HG03565 (cell line): ENCODE data around the gene POMZP3.
"Not testable (repeated sequence)": the region's sequence is repeated elsewhere in the genome, so short reads cannot be mapped to it uniquely, and the experiment has no call there.

Experiments used
- ATAC-seq: cut with Tn5 transposase; IDR thresholded peaks from one replicate; pipeline ENCODE4 v1.9.1; 2021; ENCODE audit warnings: mild to moderate bottlenecking, moderate library complexity; ENCODE audit not compliant: unreplicated experiment

POMZP3 gene

DNA sequence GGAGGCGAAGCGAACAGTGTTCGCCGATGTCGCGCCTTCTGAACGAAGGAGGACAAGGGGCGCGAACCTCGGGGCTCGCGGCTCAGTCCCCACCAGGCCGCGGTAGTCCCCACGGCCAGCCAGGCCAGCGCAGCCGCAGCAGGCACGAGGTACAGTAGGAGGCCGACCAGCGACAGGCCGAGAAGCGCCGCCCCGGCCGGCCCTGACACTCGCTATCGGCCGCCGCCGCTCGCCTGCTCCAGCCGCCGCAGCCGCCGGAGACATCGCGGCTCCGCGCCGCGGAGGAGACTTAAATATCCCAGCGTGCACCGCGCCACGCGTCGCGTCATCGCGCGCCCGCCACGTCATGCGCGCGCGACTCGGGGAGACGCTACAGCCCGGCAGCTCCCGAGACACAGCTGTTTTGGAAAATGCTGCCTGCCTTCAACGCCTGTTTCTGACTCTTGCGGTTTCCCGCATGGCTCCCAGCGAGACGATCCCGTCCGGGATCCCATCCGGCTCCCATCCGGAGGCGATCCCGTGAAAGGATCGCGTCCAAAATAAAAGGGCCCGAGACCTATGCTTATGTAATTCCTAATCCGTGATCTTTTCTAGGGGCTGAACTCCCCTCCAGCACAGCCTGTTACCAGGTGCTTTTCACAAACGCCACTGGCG is at the start of gene POMZP3:
TSS of gene POMZP3 (minus strand) at position 291 of the 654 bp plus-strand sequence. CDS start 1,215 bp downstream, outside the sequence.
- peak; percentile 77 for ATAC-seq

DNA sequence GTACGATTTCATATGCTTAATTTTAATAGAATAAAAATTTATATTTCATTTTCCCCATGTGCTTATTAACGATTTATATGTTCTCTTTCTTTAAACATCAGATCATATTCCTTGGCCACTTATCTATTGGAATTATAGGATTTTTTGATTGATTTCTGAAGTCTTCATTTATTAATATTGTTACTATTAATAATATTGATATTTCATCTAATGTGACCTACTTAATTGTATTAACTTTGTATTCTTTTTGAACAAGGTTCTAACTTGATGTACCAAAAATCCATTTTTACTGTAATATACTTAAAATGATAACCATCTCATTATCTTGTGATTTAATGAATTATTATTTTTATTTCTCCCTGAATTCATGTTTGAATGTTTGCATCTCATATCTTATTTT is 48.7 kb upstream of the POMZP3 start:
- not testable (repeated sequence) for ATAC-seq

DNA sequence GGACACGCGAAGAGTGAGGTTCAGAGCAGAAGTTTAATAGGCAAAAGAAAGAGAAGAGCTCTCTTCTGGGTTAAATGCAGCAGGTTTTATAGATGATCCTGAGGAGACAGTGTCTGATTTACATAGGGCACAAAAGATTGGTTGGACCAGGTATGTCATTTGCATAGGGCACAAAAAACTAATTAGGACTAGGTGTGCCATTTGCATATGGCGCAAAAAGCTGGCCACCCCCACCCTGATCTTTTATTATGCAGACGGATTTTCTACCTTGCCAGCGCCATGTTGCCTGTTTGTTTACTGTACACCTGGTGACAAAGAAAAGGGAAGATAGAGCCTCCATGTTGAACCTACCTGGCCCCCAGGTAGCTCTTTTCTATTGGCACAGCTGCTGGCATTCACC is 46.3 kb upstream of the POMZP3 start:
- ATAC-seq = not testable (repeated sequence)

DNA sequence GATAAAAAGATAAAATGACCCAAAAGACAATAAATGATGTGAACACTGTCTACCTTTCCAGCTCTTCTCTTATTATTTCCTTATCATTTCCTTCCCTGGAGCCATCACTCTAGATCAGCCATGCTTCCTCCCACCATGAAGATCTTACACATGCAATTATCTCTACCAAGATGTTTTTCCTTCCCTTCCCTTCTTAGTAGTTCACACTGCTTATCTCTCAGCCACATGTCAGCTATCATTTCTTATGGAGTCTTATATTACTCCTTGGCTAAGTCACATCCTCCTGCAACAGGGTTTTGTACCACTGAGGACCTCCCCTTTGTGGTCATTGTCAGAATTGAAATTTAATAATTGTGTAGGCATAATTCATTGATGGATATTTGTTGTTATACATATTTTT is 32.1 kb upstream of the POMZP3 start:
- not testable (repeated sequence) for ATAC-seq

DNA sequence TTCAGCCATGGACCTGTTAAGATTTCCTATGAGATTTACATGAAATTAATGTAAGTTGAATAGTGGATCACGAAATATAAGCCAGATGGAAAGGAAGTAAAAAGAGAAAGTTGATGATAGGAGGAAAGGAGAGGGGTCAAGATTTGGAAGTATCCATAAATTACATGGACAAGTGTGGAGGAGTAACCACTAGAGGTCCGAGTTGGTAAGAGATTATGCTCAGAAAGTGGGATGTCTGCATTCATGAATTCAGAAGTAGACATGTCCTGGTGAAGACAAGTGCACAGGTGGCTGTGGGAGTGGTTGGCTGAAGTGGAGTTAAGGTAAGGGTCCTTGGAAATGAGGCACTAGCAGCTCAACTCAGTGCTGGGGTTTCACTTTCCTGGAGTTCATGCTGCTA is 29.3 kb upstream of the POMZP3 start:
- not testable (repeated sequence) for ATAC-seq

DNA sequence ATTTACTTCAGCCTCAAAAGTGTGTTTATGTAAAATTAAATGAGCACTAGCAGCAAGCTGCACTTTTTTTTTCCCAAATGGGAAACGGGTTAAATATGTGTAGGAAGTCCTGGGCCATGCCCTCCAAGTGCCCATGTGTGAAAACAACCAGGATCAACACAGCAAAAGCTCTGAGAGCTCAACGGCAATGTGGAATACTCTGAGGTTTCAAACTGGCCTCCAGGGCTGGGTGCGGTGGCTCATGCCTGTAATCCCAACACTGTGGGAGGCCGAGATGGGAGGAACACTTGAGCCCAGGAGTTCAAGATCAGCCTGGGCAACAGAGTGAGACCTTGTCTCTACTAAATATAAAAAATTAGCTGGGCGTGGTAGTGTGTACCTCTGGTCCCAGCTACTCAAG is 15.5 kb upstream of the POMZP3 start:
- not testable (repeated sequence) for ATAC-seq

DNA sequence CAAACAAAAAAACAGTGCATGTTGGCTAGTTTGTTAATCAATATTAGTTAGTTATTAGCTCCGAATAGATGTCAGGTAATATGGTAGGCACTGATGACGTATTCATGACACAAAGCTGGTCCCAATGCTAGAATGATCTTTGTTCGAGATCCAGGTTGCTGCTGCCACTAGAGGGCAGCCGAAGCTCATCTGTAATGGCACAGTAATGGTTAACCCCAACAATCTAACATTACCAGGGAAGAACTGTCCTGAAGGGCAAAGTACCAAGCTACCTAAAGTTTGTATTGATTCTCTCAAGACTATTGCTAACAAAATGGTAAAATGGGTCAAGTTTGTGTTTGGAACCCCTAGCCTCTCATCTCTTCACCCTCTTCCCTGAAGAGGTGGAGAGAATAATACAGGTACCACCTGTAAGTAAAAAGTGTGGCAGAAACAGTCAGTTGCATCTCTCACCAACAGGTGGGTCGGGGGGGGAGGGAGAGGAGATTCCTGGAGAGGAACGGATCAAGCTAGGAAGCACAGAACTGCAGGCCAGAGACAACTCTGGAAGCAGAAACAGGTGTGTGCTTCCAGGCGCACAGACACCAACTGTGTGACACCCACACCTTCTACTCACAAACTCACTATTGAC is 10.1 kb upstream of the POMZP3 start:
- peak; percentile 82 for ATAC-seq

DNA sequence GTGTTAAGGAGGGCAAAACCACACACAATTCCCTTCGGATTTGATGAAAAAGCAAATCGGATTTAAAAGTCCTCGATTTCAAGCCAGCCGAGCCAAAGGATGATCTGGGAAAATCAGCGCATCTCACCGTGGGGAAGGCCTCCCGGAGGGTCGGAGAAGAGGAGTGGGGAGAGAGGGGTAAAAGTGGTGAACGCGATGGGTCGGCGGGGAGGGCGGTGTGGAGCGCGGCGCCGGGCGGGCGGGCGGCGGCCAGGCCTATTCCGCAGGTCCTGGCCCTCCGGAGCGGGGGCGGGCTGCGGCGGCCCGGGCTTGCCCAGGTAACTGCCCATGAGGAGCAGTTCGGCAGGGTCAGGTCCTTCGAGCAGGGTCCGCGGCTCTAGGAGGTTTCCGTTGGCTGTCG is 498 bp downstream of the POMZP3 start:
- ATAC-seq = not testable (repeated sequence)

DNA sequence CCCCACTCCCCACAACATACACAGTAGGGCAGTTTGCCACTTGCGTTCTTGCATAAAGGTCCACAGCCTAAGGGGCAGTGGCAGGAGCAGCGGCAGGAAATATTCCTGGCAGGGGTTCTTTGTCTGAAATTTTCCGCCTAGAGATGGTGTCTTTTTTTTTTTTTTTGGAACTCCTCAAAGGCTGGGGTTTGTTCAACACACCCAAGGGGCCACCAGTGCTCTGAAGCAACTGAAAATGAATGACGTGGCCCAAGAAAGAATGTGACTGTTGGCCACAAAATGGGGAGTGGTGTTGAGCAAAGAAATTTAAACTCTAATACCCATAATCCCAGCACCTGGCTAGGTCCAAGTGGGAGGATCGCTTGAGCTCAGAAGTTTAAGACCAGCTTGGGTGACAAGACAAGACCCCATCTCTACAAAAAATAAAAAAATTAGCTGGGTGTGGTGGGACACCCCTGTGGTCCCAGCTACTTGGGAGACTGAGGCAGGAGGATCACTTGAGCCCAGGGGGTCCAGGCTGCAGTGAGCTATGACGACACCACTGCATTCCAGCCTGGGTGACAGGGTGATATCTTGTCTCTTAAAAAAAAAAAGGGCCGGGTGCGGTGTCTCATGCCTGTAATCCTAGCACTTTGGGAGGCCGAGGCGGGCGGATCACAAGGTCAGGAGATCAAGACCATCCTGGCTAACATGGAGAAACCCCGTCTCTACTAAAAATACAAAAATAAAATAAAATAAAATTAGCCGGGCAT is 7.5 kb downstream of the POMZP3 start:
- ATAC-seq = not testable (repeated sequence)

DNA sequence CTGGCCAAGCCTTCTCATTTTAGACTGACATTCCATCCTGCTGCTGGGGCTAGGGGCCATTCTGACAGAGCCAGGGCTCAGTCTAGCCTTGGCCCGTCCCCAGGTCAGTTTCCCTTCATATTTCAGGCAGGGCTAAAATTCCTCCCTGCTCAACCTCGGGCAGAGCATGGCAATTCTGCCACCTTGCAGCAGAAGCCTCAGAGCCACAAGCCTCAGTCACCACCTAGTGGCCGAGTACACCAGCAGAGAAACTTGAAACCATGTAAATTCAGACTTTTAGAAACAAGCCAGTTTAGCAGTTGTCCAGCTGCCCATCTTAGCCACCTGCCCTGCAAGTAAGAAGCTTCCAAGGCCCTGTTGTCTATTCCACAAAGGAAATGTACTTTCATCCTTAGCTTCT is 13.3 kb downstream of the POMZP3 start:
- not testable (repeated sequence) for ATAC-seq

DNA sequence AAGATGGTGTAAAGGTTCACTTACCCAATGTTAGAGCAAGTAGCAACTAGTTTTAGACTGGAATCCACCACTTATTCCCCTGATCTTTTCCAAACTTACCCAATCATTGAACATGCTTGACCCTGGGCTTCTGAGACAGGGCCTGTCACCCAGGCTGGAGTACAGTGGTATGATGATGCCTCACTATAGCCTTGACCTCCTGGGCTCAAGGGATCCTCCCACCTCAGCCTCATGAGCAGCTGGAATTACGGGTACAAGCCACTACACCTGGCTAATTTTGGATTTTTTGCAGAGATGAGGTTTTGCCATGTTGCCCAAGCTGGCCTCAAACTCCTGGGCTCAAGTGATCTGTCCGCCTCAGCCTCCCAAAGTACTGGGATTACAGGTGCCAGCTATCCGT is 14.8 kb downstream of the POMZP3 start:
- not testable (repeated sequence) for ATAC-seq

DNA sequence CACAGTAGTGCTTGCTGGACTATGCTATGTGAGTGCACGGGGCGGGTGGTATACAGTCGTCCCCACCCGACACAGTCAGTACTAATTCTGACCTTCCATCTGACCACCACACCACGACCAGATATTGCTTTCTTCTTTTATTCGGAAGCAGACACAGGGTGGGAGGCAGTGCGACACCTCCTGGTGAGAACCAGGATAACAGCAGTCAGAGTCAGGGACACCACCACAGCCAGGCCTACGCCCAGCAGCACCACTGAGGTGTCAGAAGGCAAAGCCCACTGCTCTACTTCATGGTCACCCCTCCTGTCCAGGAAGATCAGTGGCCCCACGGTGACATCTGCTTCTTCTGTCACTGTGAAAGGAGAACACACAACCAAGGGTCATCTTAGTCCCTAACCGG is 17.2 kb downstream of the POMZP3 start:
- ATAC-seq = peak; percentile 47

DNA sequence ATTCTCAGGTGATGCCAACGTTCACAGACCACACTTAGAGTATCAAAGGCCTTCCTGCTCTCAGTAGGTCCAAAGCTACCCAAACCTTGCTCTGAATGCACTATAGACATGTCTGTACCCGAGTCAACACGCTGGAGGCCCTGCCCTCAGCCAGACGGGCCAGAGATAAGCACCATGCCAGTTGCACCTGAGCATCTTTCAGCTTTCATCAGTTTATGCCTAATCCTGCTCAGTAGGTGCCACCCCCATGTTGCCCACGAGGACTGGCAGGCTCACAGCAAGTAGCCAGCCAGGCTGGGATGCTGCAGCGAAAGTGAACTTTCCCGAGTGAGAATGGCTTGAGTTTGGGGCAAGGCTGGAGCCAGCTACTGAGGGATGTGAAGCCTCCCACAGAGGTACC is 18.6 kb downstream of the POMZP3 start:
- not testable (repeated sequence) for ATAC-seq

DNA sequence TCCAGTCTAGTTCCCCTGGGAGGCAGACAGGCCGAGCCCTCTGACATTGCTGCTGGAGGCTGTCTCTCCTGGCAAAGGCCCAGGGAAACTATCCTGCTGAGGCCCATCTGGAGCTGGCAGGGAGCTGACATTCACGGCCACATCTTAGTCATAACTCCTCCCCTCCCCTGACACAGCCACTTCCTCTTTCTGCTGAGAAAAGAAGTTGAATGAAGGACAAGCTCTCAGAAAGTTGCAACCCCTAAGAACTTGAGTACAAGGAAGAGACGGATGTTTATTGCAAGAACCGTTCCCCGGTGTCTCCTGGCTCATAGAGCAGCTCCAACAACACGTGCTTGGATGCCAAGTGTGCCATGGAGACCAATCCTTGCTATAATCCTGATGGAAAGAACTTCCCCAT is 21.1 kb downstream of the POMZP3 start:
- ATAC-seq = peak; percentile 93

DNA sequence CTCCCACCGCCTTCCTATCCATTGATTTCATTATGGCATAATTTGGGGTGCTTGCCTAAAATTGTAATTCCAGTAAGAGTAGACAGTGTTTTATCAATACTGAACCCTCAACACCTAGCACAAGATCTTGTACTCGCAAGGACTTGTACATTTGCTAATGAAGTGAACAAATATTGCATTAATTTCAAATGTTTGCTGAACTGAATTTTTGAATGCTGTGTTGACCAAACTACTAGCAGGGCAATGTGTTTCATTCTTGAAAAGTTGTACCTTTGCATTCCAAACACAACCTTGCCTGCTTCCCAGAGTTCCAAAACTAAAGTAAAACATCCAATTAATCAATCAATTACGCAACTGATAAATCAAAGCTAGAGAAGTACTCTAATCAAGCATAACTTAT is 26.4 kb downstream of the POMZP3 start:
- not testable (repeated sequence) for ATAC-seq

DNA sequence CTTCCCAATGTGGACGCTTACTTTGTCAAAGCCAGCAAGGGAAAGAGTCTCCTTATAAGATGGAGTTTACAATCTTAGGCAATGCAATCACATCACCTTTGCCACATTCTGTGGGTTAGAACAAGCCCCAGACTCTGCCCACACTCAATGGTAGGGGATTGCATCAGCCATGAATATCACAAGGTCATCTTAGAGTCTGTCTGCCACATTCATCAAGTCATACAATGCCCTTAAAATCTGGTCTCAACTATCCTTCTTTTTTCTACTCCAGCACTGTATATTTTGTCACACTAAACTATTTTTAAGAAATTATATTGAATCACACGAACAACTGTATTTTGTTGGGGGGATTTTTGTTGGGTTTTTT is 27.0 kb downstream of the POMZP3 start:
- not testable (repeated sequence) for ATAC-seq

DNA sequence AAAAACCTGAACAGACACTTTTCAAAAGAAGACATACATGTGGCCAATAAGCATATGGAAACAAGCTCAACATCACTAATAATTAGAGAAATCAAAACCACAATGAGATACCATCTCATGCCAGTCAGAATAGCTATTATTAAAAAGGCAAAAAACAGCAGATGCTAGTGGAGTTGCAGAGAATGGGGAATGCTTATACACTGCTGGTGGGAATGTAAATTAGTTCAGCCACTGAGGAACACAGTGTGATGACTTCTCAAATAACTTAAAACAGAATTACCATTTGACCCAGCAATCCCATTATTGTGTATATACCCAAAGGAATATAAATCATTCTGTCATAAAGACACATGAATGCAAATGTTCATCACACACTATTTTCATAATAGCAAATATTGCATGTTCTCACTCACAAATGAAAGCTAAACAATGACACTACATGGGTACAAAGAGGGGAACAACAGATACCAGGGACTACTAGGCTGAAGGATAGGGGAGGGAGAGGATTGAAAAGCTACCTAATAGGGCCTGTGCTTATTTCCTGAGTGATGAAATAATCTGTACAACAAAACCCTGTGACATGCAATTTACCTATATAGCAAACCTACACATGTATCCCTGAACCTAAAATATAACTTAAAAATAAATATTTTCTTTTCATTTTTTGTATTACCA is 28.4 kb downstream of the POMZP3 start:
- not testable (repeated sequence) for ATAC-seq

DNA sequence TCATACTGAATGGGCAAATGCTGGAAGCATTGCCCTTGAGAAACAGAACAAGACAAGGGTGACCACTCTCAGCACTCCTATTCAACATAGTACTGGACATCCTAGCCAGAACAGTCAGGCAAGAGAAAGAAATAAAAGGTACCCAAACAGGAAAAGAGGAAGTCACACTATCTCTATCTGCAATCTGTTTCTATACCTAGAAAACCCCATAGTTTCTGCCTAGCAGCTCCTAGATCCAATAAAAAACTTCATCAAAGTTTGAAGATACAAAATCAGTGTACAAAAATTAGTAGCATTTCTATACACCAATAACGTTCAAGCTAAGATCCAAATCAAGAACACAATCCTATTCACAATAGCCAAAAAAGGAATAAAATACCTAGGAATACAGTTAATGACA is 29.8 kb downstream of the POMZP3 start:
- peak; percentile 45 for ATAC-seq

DNA sequence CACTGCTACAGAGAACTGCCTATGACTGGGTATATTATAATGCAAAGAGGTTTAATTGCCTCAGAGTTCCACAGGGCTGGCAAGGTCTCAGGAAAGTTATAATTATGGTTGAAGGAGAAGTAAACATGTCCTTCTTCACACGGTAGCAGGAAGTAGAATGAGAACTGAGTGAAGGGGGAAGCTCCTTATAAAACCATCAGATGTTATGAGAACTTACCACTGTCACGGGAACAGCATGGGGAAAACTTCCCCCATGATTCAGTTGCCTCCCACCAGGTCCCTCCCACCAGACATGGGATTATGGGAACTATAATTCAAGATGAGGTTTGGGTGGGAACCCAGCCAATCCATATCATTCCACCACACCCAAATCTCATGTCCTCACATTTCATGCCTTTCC is 34.4 kb downstream of the POMZP3 start:
- not testable (repeated sequence) for ATAC-seq

DNA sequence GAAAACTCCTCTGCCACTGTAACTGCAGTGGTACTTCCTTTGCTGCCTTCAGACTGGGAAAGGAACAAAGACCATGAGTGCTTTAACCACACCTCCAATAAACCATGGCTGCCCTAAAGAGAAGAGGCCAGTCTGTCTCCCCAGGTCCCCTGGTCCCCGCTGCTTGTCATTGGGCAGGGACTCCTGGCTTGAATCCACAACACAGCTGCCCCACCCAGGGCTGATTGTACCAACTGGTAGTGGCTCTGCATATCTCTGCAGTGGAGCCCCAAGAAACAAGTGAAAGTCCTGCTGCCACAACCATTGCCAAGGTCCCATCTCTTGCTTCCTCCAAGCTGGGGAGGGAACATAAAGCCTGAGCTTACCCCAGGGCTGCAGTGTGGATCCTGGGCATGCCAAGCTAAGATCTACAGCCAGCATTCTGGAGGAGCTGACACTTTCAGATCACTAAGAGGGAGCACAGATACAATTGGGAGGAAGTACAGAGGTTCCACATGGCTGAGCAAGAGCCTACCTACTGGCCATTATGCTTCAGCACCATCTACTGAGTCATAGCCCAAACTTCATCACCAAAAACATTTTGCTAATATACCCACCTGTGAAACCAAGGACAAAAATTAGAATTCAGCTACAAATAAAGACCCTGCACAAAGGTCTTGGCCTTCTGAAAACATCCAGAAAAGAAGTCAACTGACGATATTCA is 35.3 kb downstream of the POMZP3 start:
- ATAC-seq = peak; percentile 62

DNA sequence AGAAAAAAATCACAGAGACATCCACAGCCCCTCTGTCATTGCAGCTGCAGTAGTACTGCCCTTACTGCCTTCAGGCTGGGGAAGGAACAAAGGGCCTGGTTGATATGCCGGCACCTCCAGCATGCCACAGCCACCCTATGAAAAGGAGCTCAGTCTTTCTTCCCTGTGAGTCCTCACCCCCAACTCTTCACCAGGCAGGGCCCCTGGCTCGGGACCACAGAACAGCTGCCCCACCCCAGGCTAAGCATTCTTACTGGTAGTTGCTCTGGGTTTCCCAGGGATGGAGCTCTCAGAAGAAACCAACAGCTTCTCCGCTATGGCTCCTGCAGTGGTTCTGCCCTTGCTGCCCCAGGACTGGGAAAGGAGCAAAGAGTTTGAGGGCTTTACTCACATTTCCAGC is 36.0 kb downstream of the POMZP3 start:
- ATAC-seq = not testable (repeated sequence)
